Posterior cingulate gyrus (tissue), 11 donors: Measurements from ENCODE around the gene CNTN6.

Source experiments
- DNase-seq, 10 donors: peaks; one replicate each; pipeline versions ENCODE4 v3.0.0 to v3.0.0-alpha.2; 2020 to 2021; ENCODE audit warnings: mixed read lengths in 3 of 10
- intact Hi-C: fragments of 100-400 bp; cut with DNase I; formaldehyde crosslinking; loops from one replicate; pipeline ENCODE4 v1.15.1; 2023

The CNTN6 gene

GRCh38 chr3:1394188-1394587 is 301.4 kb downstream of the CNTN6 start:
- peak in 3 of 10 donors; percentile 49 to 77 (median 53) for DNase-seq

DNA sequence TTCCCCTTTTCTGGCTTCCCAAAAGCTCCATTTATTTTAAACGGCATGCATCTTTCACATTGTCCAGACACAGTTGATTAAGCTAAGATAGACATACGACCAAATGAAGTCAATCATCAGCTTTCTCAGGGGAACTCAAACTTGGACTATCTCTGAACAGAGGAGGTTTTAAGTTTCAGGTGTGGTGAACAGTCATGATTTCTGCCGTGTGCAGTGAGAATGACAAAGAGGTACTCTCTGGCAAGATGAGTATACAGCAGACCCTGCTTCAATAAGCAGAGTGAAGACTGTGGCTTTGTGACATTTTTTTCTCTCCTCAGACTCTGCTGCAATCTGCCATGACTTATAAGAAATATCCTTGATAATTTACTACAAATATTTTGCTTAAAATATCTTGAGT is 307.7 kb downstream of the CNTN6 start:
- intact Hi-C loops = no loop called here
- no peak for DNase-seq

More at GRCh38 chr3:1394188-1394587, 301.4 kb downstream of the CNTN6 start:
- intact Hi-C loops = no loop called here

DNA sequence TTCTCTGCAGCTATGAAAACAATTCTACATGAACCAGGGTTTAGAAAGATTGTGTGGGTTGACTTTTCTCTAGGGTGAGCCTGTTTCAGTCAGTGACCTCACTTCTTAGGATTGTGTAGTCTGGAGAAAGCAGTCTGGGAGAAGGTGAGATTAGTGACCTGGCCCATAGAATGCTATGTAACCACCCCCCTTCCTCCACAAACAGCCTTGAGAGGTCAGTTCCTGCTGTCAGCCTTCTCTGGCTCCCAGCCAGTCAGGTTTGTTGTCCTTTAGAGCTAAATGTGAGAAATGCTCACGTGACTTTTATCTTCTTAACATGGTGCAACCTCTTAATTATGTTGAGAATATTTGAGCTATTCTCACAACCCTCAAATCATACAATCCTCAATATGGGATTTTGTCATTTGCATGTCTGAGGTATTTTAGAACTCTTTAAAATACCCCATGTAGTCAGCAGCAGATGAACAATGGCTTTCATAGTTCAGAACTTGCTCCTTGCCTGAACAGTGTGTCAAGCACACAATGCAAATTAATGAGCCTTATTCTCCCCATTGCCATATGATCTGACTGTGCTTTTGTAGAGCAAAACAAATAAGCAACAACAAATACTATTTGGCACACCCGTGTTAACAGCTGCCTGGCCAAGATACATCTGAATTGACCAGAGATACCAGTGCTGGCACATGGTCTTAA is 311.6 kb downstream of the CNTN6 start:
- intact Hi-C loops = no loop called here
- DNase-seq = no peak

DNA sequence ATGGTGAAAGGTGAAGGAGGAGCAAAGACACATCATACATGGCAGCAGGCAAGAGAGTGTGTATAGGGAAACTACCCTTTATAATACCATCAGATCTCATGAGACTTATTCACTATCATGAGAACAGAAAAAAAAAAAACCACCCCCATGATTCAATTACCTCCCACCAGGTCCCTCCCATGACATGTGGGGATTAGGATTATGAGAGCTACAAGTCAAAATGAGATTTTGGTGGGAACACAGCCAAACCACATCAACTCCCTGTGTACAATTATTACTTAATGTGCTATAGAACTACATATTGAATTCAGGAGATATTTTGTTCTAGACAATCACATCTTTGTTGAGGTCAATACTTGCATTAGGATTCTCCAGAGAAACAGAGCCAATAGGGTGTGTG is 313.4 kb downstream of the CNTN6 start:
- intact Hi-C loops = no loop called here
- no peak for DNase-seq

DNA sequence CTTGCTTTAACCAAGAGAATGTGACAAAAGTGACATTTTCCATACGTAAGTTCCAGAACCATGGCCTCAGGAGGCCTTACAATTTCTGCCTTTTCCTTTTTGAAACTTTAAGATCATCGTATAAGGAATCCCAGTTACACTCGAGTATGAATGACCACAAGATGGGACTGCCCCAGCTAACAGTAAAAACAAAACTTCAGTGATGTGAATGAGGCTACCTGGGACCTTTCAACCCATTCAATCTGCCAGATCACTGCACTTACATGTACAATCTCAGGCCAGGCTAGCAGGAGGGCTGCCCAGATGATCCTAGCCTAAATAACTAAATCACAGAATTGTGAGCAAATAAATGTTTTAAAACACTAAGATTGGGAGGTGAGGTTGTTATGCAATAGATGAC is 328.8 kb downstream of the CNTN6 start:
- no peak for DNase-seq
- intact Hi-C loops = no loop called here

DNA sequence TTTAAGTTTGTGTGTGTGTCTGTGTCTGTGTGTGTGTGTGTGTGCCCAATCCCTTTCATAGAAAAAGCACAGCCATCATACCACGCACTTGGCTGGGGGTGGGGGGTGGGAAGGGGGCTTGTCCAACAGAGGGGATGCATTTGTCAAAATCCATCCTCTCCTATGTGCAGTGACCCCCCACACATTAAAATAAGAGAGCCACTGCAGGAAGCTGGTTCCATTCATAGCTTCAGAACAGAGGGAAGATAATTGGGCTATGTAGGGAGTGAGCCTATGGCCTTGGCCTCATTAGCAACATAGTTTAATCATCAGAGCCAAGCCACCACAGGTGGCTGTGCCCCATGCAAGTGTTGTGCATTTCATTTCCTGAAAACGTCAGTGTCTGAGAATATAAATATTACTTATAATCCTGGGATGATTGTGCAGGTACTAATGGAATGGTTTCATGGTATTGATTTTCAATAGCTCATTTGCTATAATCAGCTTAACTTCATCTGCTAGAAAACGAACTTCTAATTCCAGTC is 330.8 kb downstream of the CNTN6 start:
- intact Hi-C loops = no loop called here
- no peak for DNase-seq

DNA sequence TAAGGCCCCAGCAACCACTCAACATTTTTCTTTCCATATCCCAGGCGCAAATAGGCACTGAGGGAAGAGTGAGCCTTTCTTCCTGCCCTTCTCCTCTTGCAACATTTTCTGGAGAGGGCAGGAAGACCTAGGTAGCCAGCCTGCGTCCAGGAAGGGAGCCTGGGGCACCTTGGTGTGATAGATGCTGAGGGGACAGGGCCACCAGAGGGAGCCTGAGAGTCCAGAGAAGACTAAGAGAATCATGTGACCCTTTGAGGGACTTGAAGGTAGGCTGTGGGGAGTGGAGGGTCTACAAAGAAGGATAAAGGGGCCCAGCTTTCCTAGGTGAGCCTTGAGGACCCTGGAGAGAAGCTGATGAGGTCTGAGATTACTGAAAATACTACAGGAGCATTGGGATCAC is 346.6 kb downstream of the CNTN6 start:
- intact Hi-C loops = no loop called here
- DNase-seq = peak in 1 of 10 donors; percentile 37

GRCh38 chr3:1442271-1442670 is 349.4 kb downstream of the CNTN6 start:
- intact Hi-C loops = no loop called here
- DNase-seq = no peak

- DNase-seq = no peak
- intact Hi-C loops = no loop called here
These were observed 351.4 kb downstream of the CNTN6 start for GRCh38 chr3:1444195-1444594.

GRCh38 chr3:1446531-1446930 is 353.7 kb downstream of the CNTN6 start:
- DNase-seq = no peak
- intact Hi-C loops = no loop called here

DNA sequence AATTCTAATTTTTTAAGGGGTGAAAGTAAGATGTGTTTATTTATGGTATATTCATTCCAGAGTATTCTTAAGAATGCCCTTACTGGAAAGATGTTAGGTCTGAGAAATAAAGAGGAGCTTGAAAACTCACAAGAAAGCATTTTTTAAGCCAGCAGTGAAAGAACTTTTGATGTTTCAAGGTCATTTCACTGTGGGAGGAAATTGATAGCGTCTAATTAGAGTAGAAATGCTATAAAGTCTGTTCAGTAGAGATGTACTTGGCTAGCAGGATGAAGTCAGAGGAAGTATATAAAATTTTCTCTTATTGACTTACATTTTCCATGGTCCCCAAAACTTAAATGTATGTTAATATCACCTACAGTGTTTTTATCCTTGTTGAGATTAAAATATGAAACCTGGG is 354.6 kb downstream of the CNTN6 start:
- DNase-seq = no peak

GRCh38 chr3:1448443-1448842 is 355.6 kb downstream of the CNTN6 start:
- DNase-seq = no peak
- intact Hi-C loops = no loop called here

More for the DNA sequence above, 354.6 kb downstream of the CNTN6 start:
- intact Hi-C loops = no loop called here
